Hippocampal formation (tissue), 2 donors: Measurements from ENCODE around the gene FAXDC2.

Experiments
- DNase-seq, 2 donors: peaks; one replicate each; lab custom pipeline; 2025; lab: John Stamatoyannopoulos, UW

Gene FAXDC2, protein sequence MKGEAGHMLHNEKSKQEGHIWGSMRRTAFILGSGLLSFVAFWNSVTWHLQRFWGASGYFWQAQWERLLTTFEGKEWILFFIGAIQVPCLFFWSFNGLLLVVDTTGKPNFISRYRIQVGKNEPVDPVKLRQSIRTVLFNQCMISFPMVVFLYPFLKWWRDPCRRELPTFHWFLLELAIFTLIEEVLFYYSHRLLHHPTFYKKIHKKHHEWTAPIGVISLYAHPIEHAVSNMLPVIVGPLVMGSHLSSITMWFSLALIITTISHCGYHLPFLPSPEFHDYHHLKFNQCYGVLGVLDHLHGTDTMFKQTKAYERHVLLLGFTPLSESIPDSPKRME

DNA sequence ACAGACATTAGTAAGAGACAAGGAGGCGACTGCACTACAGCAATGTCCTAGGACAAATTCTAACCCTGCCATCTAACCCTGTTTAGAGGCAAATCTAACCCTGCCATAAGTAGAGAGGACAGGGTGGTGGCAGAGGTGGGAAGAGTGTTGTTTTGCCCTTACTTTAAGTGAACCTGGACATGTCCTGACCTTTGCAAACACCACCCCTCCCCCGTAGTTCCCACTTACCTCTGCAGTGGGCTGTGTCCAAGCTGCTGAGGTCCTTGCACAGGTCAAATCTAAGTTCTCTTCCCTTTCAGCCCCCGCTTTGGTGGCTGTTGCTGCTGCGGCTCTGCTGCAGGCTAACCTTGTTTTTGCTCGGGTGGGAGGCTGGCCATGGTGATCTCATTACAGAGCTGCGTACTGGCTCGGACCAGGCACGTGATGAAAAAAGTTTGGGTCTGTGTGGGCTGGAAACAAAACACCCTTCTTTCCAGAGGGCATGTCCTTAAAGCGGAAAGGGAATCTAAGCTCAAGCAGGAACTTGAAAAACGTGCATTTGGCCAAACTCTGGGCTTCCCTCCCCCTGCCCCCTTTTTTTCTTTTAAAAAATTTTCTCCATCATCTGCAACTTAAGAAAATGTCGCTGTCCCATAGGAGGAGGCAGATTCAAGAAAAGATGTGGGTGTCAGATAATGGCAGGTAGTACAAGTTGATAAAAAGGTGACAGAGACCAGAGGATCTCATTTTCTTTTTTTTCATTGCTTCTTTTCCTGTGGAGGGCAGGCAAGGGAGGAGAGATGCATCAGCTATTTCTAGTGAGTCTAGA is at the start of gene FAXDC2:
FAXDC2 (minus strand) TSS at position 349 of the 808 bp plus-strand sequence. CDS start 12,425 bp downstream, outside the sequence.
- DNase-seq = peak; percentile 80 to 84

DNA sequence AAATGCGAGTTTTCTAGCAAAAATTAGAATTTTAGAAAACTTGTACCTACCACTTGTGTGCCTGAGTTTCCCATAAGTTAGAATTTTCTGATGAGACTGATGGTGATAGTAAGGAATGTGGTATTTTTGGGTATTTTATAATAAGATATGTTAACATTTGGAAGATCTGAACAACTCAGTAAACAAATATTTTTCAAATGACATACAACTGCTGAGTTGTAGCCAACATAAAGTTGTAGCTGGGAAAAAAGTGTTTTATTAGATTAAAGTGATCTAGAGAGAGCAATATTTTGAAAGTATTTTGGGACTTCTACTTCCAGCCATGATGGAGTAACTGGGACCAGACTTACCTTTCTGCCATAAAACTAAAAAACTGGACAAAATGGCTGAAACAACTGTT is 49.7 kb upstream of the FAXDC2 start:
- DNase-seq = no peak

DNA sequence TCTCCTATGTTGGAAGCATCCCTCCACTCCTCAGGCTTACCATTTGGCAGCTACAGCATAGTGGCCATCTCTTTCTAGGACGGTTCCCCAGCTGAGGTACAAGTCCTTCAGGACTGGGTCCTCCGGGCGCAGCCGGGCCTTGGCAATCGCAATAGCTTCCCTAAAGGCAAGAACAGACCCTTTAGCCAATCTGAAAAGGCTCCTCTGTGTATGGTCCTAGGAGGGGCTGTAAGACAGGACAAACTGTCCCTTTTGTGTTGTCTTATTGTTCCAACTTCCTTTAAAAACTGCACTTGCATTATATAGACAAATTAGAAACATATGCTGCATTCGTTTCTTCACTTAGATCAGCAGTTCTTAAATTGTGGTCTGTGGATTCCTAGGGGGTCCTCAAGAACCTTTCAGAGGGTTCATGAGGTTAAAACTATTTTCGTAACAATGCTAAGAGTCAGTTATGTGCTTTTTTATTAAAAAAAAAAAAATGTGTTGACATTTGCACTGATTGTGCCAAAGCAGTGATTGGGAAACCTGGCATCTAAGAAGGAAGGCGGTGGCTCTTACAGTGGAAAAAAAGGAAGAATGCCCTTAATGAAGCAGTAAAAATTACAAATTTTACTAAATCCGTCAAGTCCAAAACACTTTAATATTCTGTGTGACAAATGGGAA is 48.9 kb upstream of the FAXDC2 start:
- no peak for DNase-seq

DNA sequence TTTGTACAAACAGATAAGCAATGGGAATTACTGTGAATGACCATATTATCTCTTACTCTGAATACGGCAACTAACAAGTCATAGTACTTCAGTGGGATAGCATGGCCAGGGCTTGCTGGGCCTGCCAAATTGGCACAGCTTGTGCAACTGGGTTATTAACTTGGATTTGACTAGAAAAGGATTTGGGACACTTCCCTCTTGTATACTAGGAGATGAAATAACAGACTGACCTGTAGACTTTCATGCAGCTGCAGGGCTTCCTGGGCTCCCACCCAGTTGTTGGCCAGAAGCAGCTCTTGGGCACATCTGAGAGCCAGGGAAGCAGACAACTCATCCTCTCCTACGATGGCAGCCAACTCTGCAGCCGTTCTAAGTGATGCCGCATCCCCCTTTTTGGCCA is 47.8 kb upstream of the FAXDC2 start:
- no peak for DNase-seq

DNA sequence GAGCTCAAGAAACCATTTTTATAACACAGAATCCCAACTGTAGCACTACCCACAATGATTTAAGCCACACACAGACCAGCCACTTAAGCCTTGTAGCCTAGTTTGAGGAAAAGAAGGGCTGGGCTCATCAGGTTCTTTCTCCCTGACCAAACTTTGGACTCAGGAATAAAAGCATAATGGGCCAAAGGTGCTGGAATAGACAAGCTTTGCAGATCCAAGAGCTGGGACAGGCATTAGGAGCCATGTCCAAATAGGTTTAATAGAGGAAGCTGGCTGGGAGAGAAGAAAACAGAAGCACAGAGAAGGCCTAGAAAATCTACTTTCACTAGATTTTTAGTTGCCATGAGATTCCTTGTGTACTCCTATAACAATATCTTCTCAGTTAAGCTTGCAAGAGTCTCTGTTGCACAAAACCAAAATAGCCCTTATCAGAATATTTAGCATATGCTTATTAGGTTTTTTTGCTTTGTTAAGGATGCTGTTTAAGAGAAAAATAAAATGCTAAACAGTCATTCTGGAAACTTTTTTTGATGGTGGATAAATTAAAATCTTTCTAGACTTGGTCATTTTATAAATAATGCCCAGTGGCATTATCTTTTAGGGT is 46.3 kb upstream of the FAXDC2 start:
- DNase-seq = no peak

DNA sequence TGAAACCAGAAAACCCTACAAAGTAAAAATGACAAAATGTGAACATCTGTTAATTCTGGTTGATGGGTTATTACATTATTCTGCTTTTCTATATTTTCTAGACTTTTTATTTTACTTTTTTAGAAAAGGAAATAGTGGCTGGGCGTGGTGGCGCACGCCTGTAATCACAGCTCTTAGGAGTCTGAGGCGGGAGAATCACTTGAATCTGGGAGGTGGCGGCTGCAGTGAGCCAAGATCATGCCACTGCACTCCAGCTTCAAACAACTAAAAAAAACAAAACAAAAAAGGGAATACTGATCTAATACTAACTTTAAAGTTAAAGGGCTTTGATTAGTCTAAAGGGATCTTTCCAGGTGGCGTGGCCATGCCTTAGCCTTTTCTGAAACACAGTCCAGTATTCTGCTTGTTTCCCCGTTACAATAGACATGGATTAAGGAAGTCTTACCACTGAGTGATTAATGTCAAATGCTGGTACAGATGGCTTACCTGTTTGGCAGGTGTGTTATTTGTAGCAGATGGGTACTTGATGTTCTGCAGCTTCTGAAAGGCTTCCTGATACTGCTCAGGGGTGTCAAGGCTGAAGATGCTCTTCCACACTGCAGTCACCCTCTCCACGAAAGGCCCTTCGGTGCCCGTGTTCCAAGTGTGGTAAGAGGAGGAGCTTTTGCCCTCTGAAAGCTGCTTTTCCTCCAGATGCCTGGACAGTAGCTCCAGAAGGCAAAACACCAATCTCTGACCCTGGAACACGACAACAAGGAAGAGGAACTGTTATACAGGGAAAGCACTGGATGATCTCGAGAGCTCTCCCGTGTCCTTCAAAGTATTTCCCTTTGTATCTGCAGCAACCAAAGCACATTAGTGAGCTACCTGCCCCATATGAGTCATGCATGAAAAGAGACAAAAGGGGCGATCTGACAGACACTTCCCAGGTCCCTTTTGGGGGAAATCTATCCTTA is 45.5 kb upstream of the FAXDC2 start:
- DNase-seq = no peak

DNA sequence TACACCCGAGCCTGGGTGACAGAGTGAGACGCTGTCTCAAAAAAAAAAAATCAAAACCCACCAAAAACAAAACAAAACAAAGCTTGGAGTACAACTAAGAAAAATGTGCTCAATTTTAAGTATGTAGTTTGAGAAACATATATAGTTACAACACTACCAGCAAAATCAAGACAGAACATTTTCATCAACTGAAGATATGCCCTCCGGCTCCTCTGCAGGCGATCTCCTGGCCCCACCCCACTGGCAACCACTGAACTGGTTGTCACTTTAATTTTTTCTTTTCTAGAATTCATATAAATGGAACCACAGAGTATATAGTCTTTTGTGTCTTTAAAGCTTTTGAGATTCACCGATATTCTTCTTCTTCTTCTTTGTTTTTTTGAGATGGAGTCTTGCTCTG is 43.0 kb upstream of the FAXDC2 start:
- no peak for DNase-seq

DNA sequence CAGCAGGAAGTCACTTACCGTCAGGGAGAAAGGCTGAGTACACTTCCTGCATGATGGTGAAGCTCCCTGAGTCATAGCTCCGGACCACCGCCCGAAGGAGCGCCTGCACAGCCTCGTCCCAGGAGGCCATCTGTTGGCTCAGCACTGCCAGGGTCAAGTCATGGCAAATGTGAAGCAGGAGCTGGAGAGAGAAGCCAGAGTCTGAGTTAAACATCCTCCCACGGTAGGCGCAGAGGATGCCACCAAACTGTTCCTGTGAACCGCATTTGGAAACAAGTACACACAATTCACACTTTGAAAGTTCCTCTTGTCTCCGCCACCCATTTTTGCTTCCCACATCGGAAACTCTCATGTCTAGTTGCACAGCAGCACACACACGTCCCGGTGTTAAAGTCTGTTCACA is 42.0 kb upstream of the FAXDC2 start:
- no peak for DNase-seq

DNA sequence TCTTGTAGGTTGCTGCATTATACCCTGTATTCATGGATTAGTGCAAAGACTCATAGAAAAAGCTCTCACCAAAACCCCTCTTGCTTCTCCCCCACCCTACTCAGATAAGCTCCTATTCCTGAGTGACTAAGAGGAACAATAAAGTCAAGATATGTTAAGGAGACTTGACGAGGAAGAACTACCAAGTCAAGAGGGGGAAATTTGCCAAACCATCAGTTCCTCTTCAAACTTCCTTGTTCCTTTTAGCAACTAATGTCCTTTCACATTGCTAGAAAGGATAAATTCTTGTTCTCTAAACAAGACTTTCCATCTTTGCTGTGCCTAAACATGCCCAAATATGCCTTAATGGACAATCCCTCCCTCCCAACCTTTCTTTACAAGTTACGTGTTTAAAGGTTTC is 35.0 kb upstream of the FAXDC2 start:
- DNase-seq = no peak

DNA sequence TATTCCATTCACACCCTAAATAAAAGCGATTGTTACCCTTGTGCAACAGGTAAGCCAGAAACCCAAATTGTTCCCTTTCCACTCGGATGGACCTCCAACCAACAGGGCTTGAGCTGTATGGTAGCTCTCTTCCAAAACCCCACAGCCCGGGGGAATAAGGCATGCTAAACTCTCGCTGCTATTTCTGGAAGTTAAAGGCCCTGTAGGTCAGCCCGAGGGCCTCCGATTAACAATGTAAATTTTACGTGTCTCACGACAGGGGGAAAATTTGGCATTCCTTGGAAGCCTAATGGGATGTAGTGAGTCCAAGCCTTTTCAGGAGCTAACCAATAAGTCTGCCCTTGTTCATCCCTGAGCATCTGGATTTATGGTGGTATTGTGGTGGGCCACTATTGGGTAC is 34.0 kb upstream of the FAXDC2 start:
- no peak for DNase-seq

DNA sequence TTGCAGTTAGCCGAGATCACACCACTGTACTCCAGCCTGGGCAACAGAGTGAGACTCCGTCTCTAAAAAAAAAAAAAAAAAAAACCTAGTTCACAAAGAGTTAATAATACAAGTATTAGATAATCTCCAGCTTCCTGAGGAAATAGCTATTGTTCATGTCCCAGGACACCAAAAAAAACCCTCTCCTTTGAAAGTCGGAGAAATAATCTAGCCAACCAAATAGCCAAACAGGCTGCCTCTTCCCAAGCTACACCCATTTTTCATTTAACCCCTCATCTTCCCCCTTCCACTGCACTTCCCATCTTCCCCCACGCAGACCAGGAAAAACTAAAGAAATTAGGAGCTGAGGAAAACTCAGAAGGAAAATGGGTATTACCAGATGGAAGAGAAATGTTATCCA is 31.6 kb upstream of the FAXDC2 start:
- no peak for DNase-seq

DNA sequence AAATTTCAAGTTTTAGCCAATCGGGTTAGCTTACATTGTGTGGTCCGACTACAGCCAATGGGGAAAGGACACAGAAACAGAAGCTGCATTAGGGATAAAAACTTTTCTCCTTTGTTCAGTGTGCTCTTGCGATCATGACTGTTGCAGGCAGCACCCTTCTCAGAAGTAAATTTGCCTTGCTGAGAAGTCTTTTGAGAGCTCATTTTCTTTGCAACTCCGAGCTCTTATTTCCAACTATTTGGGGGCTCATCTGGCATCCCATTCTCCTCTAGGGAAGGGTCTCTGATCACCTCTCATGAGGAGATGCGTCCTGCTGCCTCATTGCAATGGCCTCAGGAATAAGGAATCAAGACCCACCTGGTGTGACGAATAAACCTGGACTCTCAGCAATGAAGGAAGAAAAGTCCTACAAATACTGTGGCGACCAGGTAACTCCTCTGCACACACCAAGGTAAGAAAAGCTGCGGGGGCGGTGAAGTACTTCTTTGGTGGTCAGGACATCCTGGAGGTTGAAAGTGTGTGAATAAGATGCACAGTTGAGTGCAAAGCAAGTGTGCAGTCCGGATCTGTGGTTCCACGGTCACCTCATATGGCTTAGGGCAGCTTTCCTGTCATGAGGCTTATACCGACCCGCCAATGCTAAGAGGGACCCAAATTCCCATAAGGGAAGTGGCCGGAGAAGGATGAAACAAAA is 28.4 kb upstream of the FAXDC2 start:
- DNase-seq = no peak

DNA sequence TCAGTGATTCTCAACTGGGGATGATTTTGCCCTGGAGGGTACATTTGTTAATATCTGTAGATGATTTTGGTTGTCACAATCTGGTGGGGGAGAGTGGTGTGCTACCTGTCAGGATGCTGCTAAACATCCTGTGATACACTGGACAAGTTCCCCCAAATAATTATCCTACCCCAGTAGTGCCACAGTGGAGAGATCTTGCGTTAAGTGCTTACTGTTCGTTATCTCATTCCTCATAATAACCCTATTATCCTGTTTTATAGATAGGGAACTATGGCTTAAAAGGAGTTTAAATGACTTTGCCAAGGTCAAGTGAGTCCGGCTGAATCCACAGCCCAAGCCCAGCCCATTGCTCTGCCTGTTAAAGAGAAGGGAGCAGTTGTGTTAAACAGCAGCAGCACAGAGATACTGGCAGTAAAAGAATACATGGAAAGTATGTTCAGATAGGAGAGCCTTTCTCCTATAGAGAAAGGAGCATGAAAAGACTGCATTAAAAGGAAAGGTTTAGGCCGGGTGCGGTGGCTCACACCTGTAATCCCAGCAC is 23.5 kb upstream of the FAXDC2 start:
- no peak for DNase-seq

DNA sequence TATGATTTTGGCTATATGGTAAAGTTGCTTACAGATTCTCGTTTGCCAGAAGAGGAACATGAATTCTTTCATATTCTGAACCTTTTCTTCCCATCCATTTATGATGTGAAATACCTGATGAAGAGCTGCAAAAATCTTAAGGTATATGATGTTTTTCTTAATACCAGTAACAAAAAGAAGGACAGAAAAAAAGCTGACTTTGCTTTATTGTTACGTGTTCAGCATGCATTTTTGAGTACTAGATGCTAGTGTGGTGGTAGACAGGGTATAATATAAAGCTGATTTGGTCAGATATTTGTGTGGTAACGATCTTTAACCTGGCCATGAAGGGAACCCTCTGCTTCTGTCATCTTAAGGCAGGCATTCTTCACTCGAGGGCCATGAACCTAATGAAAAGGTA is 21.3 kb upstream of the FAXDC2 start:
- no peak for DNase-seq

DNA sequence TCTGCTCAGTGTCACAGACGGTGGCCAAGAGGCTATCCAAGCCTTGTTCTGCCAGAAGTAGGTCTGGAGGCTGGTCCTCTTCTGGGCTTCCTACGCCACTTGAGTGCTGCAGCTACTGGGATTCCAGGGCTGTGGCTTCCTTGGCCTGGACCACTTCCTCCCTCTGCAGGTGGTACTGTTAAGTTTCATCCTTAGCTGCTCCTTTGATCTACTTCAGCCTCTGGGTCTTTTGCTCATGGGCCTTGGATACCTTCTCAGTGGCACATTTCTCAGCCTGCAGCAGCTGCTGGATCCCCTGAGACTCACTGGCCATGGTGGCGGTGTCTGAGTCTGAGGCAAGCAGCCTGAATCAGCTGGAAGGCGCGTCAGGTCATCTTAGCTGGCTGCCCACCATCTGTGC is 18.3 kb upstream of the FAXDC2 start:
- DNase-seq = no peak

DNA sequence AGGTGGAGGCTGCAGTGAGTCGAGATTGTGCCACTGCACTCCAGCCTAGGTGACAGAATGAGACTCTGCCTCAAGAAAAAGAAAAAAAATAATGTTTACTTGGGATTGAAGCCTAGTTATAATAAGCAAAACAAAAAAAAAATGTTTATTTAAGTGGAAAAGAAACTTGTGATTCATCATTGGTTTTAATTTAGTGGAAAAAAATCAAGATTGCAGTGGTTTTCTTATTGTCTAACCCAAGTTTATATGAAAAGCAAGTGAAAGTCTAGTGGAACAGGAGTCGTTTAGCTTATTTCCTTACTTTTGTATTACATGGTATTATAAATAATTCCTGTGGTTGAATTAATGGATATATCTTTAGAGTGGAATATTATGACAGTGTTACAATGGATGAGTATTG is 16.4 kb upstream of the FAXDC2 start:
- DNase-seq = no peak

DNA sequence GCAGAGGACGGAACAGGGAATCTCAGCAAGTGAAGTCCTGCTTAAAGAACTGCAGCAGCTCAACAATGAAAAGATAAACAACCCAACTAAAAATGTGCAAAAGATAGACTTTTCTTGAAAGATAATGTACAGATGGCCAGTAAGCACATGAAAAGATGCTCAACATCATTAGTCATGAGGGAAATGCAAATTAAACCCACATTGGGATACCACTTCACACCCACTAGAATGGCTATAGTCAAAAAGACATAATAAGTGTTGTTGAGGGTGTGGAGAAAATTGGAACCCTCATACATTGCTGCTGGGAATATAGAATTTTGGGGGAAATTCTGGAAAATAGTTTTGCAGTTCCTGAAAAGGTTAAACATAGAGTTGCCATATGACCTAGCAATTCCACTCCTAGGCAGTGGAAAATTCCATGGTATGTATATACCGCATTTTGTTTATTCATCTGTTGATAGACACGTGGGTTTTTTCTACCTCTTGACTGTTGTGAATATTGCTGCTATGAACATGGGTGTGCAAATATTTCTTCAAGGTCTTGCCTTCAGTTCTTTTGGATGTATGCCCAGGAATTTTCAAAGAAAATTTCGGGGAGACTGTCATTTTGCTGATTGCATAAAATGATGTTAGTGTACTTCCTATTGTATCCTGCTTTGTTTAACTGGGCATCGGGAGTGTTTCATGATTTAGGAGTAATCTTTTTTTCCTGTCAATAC is 15.2 kb upstream of the FAXDC2 start:
- DNase-seq = no peak

DNA sequence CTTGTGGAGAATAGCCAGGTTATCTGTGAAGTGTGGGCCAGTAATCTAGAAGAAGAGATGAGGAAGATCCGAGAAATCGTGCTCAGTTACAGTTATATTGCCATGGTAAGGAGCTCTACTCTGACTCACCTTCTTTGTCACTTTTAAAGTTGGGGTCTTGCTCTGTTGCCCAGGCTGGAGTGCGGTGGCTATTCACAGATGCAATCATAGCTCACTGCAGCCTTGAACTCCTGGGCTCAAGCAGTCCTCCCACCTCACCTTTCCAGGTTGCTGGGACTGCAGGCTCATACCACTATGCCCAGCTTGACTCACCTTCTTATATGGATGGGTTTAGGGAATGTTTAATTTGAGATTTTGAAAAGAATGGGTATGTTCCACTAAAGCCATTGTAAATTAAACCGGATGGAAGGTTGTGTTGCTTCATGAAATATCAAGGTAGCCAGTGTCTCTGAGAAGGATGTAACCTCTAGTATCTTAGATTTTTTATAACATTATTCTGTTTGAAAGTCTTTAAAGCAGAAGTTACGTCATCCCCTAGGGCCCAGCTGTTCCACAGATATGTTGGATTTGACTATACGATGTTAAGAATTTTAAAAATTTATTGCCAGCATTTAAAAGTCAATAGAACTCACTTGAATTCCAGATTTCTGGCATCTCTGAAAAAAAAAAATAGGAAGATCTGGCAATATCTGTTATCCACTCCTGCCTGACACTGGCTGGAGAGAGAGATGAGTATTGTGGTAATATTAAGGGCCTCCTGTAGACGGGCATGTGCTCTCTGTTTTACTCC is 13.1 kb upstream of the FAXDC2 start:
- DNase-seq = no peak

DNA sequence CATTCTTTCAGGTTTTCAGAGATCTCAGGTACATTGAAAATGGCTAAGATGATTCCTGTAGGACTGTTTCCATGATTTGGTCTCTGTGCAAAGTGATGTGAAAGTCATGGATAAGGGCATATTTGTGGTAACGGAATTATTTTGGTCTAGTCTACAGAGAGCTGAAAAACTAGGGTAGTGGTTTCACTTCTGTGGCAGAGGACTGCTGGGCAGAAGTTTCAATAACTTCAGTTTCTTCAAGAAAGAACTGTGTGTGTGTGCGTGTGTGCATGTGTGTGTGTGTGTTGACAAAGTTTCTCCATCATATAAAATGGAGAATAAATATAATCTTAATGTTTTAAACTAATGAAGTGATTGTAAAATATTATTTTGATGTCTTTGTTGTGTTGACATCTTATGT is 12.4 kb upstream of the FAXDC2 start:
- DNase-seq = no peak
